ENCODE measurements around the gene RBM10.

RBM10 gene

DNA sequence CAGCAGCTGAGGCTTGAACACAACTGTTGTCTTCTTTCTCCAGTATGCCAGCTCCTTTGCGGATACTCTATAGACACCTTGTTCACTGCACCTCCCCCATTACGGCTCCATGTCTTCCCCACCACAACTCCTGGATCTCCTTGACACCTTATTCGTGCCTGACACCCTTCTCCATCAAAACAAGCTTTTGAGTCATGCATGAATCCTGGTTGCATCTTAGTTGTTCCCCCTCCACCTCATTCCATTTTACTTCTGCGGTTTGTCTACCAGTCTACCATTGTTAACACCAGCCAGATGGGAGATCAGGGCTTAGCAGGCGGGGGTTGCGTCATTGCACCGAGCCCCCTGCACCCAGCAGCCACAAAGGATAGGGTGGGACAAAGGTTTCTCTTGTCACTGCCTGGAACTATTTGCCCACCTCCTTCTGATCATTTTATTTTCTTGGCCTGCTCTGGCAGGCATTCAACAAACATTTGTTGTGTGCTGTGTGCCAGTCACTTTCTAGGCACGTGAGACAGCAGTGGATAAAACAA lies 71.4 kb downstream of the RBM10 start:
- no CpG with 5 or more reads among the region's 8 CpGs for WGBS (ENCODE audit: extremely low coverage, insufficient coverage, insufficient read length)
- no peak overlapping the region for H3K18ac ChIP-seq (ENCODE audit: low read length)

GRCh38 chrX:47217121-47217851 lies 72.3 kb downstream of the RBM10 start:
- Histone ChIP-seq H3K27ac (ENCODE audit: low read depth, low read length) (peak overlapping the region; percentile 71), H2BK12ac (ENCODE audit: low read length) (no peak overlapping the region), H4K8ac (ENCODE audit: low read depth, low read length) (peak overlapping the region; percentile 47), H3K23ac (ENCODE audit: low read length) (no peak overlapping the region), H3K27me3 (ENCODE audit: insufficient read depth, low read length) (no peaks in the 10 kb centered on the region), H3K9ac (ENCODE audit: low read length) (no peak overlapping the region), H3K14ac (ENCODE audit: low read length) (no peak overlapping the region), H2BK120ac (ENCODE audit: insufficient read depth, low read length, poor library complexity) (no peak overlapping the region), H3K36me3 (ENCODE audit: control insufficient read depth in 1 of 2, insufficient read depth in 2 of 2, low read length in 2 of 2) (peaks cover 29 to 42% of the 10 kb centered on the region in 2 experiments), H3K79me1 (ENCODE audit: low read length) (peaks cover 11% of the 10 kb centered on the region), H3K4me1 (ENCODE audit: control insufficient read depth in 1 of 2, insufficient read depth in 2 of 2, low read length in 2 of 2) (peaks cover 12 to 16% of the 10 kb centered on the region in 2 experiments), H3K79me2 (ENCODE audit: control insufficient read depth, insufficient read depth, low read length, poor library complexity) (peaks cover 15% of the 10 kb centered on the region), H2AK5ac (ENCODE audit: low read length) (no peak overlapping the region), H2BK5ac (ENCODE audit: low read depth, low read length, poor library complexity) (no peak overlapping the region), H3K4me2 (ENCODE audit: low read length) (peak overlapping the region; percentile 71), H3K4me3 (ENCODE audit: low read depth, low read length) (no peak overlapping the region), H4K12ac (ENCODE audit: low read depth, low read length) (peak overlapping the region; percentile 39), H3K4ac (ENCODE audit: low read depth, low read length) (no peak overlapping the region), H3K9me3 (ENCODE audit: insufficient read depth, low read depth, low read length) (peaks cover 4% of the 10 kb centered on the region), H4K91ac (ENCODE audit: low read depth, low read length) (peak overlapping the region; percentile 13), H2AFZ (ENCODE audit: insufficient read depth, low read length, poor library complexity) (no peak overlapping the region), H3K18ac (ENCODE audit: low read length) (no peak overlapping the region)
- no CpG with 5 or more reads among the region's 22 CpGs for WGBS (ENCODE audit: extremely low coverage, insufficient coverage, insufficient read length)
- DNase-seq: peak; percentile 93 to 99

More for the DNA sequence above, 71.4 kb downstream of the RBM10 start:
- H3K9me3 ChIP-seq (ENCODE audit: insufficient read depth, low read depth, low read length): peaks cover 4% of the 10 kb centered on the region
- no peak overlapping the region for H3K9ac ChIP-seq (ENCODE audit: low read length)
- peaks cover 11% of the 10 kb centered on the region for H3K79me1 ChIP-seq (ENCODE audit: low read length)
- no peak overlapping the region for H3K23ac ChIP-seq (ENCODE audit: low read length)
- H2BK120ac ChIP-seq (ENCODE audit: insufficient read depth, low read length, poor library complexity): no peak overlapping the region
- H2BK12ac ChIP-seq (ENCODE audit: low read length): no peak overlapping the region
- H2AFZ ChIP-seq (ENCODE audit: insufficient read depth, low read length, poor library complexity): no peak overlapping the region
- peaks cover 12 to 16% of the 10 kb centered on the region in 2 experiments for H3K4me1 ChIP-seq (ENCODE audit: control insufficient read depth in 1 of 2, insufficient read depth in 2 of 2, low read length in 2 of 2)
- H4K91ac ChIP-seq (ENCODE audit: low read depth, low read length): no peak overlapping the region
- peaks cover 30 to 46% of the 10 kb centered on the region in 2 experiments for H3K36me3 ChIP-seq (ENCODE audit: control insufficient read depth in 1 of 2, insufficient read depth in 2 of 2, low read length in 2 of 2)
- no peak overlapping the region for H2BK5ac ChIP-seq (ENCODE audit: low read depth, low read length, poor library complexity)
- DNase-seq: no peak
- H3K4me2 ChIP-seq (ENCODE audit: low read length): no peak overlapping the region
- no peak overlapping the region for H3K14ac ChIP-seq (ENCODE audit: low read length)
- H2AK5ac ChIP-seq (ENCODE audit: low read length): no peak overlapping the region
- H4K12ac ChIP-seq (ENCODE audit: low read depth, low read length): no peak overlapping the region
- no peaks in the 10 kb centered on the region for H3K27me3 ChIP-seq (ENCODE audit: insufficient read depth, low read length)
- H3K79me2 ChIP-seq (ENCODE audit: control insufficient read depth, insufficient read depth, low read length, poor library complexity): peaks cover 15% of the 10 kb centered on the region
- H4K8ac ChIP-seq (ENCODE audit: low read depth, low read length): no peak overlapping the region
- no peak overlapping the region for H3K4me3 ChIP-seq (ENCODE audit: low read depth, low read length)
- H3K4ac ChIP-seq (ENCODE audit: low read depth, low read length): no peak overlapping the region
- peak overlapping the region; percentile 71 for H3K27ac ChIP-seq (ENCODE audit: low read depth, low read length)

DNA sequence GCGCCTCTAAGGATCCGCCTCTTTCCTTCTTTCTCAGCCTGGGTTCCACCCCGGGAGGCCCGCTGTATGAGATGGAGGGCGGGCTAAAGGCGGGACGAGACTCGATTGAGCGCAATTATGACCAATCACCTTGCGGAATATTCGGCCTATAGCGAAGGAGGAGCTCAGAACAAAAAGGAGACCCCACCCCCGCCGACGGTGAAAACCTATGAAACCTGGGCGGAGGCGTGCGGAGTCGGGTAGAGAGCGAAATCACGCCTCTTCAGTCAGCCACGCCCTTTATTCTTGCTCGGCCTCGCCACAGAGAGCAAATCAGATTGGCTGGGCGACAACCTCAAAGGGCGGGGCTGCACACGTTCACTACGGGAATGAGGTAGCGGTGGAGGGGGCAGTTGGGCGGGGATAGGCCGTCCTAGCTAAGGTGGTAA lies 72.8 kb downstream of the RBM10 start:
- H3K27me3 ChIP-seq (ENCODE audit: insufficient read depth, low read length): no peaks in the 10 kb centered on the region
- DNase-seq: peak; percentile 96 to 100
- peak overlapping the region; percentile 91 for H4K91ac ChIP-seq (ENCODE audit: low read depth, low read length)
- H3K4me3 ChIP-seq (ENCODE audit: low read depth, low read length): peak overlapping the region; percentile 96
- peaks cover 23 to 38% of the 10 kb centered on the region in 2 experiments for H3K36me3 ChIP-seq (ENCODE audit: control insufficient read depth in 1 of 2, insufficient read depth in 2 of 2, low read length in 2 of 2)
- no peak overlapping the region for H3K4ac ChIP-seq (ENCODE audit: low read depth, low read length)
- H3K9me3 ChIP-seq (ENCODE audit: insufficient read depth, low read depth, low read length): peaks cover 4% of the 10 kb centered on the region
- H4K12ac ChIP-seq (ENCODE audit: low read depth, low read length): no peak overlapping the region
- no peak overlapping the region for H2BK5ac ChIP-seq (ENCODE audit: low read depth, low read length, poor library complexity)
- H2AFZ ChIP-seq (ENCODE audit: insufficient read depth, low read length, poor library complexity): peak overlapping the region; percentile 66
- peaks cover 11% of the 10 kb centered on the region for H3K79me1 ChIP-seq (ENCODE audit: low read length)
- H3K79me2 ChIP-seq (ENCODE audit: control insufficient read depth, insufficient read depth, low read length, poor library complexity): peaks cover 15% of the 10 kb centered on the region
- peak overlapping the region; percentile 67 for H3K18ac ChIP-seq (ENCODE audit: low read length)
- peaks cover 12 to 16% of the 10 kb centered on the region in 2 experiments for H3K4me1 ChIP-seq (ENCODE audit: control insufficient read depth in 1 of 2, insufficient read depth in 2 of 2, low read length in 2 of 2)
- H2BK12ac ChIP-seq (ENCODE audit: low read length): no peak overlapping the region
- peak overlapping the region; percentile 71 for H3K27ac ChIP-seq (ENCODE audit: low read depth, low read length)
- no CpG with 5 or more reads among the region's 31 CpGs for WGBS (ENCODE audit: extremely low coverage, insufficient coverage, insufficient read length)
- H3K9ac ChIP-seq (ENCODE audit: low read length): no peak overlapping the region
- H3K4me2 ChIP-seq (ENCODE audit: low read length): peak overlapping the region; percentile 86
- H3K23ac ChIP-seq (ENCODE audit: low read length): no peak overlapping the region
- no peak overlapping the region for H2AK5ac ChIP-seq (ENCODE audit: low read length)
- H2BK120ac ChIP-seq (ENCODE audit: insufficient read depth, low read length, poor library complexity): no peak overlapping the region
- H4K8ac ChIP-seq (ENCODE audit: low read depth, low read length): peak overlapping the region; percentile 41
- H3K14ac ChIP-seq (ENCODE audit: low read length): no peak overlapping the region

DNA sequence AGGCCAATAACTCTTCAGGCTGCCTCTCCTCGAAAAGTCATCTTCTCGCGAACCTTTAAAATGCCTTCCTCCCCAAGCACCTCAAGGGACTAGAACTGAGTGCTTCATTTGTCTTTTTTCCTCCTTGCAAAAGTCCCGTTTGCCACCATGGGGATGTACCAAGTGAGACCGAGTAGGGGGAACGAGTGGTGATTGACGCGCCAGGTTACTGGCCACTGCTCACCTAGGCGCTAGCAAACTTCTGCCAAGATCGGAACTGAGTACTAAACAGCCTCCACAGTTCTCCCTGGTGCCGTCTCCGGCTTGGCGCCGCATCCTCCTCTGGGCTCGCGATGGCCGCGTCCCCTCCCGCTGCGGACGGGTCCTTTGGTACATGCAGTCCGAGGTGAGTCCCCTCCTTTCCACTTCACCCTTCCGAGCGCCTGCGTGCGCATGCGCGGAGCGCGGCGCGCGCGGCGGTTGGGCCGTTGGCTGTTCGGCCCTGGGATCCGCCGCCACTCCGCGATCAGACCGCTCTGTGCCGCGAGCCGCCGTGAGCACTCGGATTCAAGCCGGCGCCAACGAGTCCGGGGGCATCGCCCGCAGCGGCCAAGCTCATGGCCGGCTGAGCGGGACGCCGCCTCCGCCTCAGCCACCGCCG lies 73.4 kb downstream of the RBM10 start, which contains the start of gene CDK16:
TSS of gene CDK16 (plus strand) at position 402 of the 640 bp plus-strand sequence. CDS start 4,877 bp downstream, outside the sequence.
- H3K79me1 ChIP-seq (ENCODE audit: low read length): peaks cover 11% of the 10 kb centered on the region
- H3K23ac ChIP-seq (ENCODE audit: low read length): no peak within 1 kb of the TSS
- peaks cover 27 to 41% of the 10 kb centered on the region in 2 experiments for H3K36me3 ChIP-seq (ENCODE audit: control insufficient read depth in 1 of 2, insufficient read depth in 2 of 2, low read length in 2 of 2)
- peak within 1 kb of the TSS; percentile 69 for H4K12ac ChIP-seq (ENCODE audit: low read depth, low read length)
- peak within 1 kb of the TSS; percentile 96 for H3K4me3 ChIP-seq (ENCODE audit: low read depth, low read length)
- DNase-seq: peak; percentile 61 to 92
- peaks cover 4% of the 10 kb centered on the region for H3K9me3 ChIP-seq (ENCODE audit: insufficient read depth, low read depth, low read length)
- peak within 1 kb of the TSS; percentile 99 for H3K14ac ChIP-seq (ENCODE audit: low read length)
- peak within 1 kb of the TSS; percentile 91 for H3K18ac ChIP-seq (ENCODE audit: low read length)
- WGBS (ENCODE audit: extremely low coverage, insufficient coverage, insufficient read length): no CpG with 5 or more reads among the region's 61 CpGs
- H2BK12ac ChIP-seq (ENCODE audit: low read length): peak within 1 kb of the TSS; percentile 21
- peak within 1 kb of the TSS; percentile 41 for H4K8ac ChIP-seq (ENCODE audit: low read depth, low read length)
- H2BK5ac ChIP-seq (ENCODE audit: low read depth, low read length, poor library complexity): peak within 1 kb of the TSS; percentile 91
- H3K4ac ChIP-seq (ENCODE audit: low read depth, low read length): peak within 1 kb of the TSS; percentile 92
- H2AFZ ChIP-seq (ENCODE audit: insufficient read depth, low read length, poor library complexity): peak within 1 kb of the TSS; percentile 82
- H3K79me2 ChIP-seq (ENCODE audit: control insufficient read depth, insufficient read depth, low read length, poor library complexity): peaks cover 15% of the 10 kb centered on the region
- H2BK120ac ChIP-seq (ENCODE audit: insufficient read depth, low read length, poor library complexity): peak within 1 kb of the TSS; percentile 81
- peak within 1 kb of the TSS; percentile 71 for H3K27ac ChIP-seq (ENCODE audit: low read depth, low read length)
- no peaks in the 10 kb centered on the region for H3K27me3 ChIP-seq (ENCODE audit: insufficient read depth, low read length)
- H4K91ac ChIP-seq (ENCODE audit: low read depth, low read length): peak within 1 kb of the TSS; percentile 92
- peaks cover 12 to 16% of the 10 kb centered on the region in 2 experiments for H3K4me1 ChIP-seq (ENCODE audit: control insufficient read depth in 1 of 2, insufficient read depth in 2 of 2, low read length in 2 of 2)
- peak within 1 kb of the TSS; percentile 98 for H3K9ac ChIP-seq (ENCODE audit: low read length)
- H2AK5ac ChIP-seq (ENCODE audit: low read length): peak within 1 kb of the TSS; percentile 68
- peak within 1 kb of the TSS; percentile 86 for H3K4me2 ChIP-seq (ENCODE audit: low read length)
